HepG2 (cell line): ENCODE data around the gene CACNA2D3. TPM values are rescaled to one million over a fixed set of nuclear protein-coding genes. Genes with fewer than 3 reads are reported as not detected.

Source experiments
- ATAC-seq: fragments of 200-7000 bp; cut with Tn5 transposase; 3 replicates; pipeline ENCODE4 v1.9.1; 2020; ENCODE audit warnings: mild to moderate bottlenecking, moderate library complexity
- BruUV-seq: library from RNA; stranded (reverse); fragments of 400-500 nt; replicated peaks from 2 replicates; lab custom pipeline; 2021; lab: Mats Ljungman, UMichigan
- CTCF ChIA-PET: fragments of 300-600 bp; formaldehyde crosslinking; extraction: SDS; loops from one replicate; lab custom pipeline; 2021; ENCODE audit warnings: low total read pairs, inconsistent platforms, low intra/inter-chr PET ratio; lab: Yijun Ruan, JAX
- POLR2A ChIA-PET: fragments of 350-600 bp; sonication (Branson Sonifier 250); formaldehyde crosslinking; loops from one replicate; lab custom pipeline; 2020; ENCODE audit warnings: antibody characterized with exemption, inconsistent platforms; lab: Yijun Ruan, JAX
- DNase-seq: peaks from one replicate; pipeline ENCODE4 v3.0.0-alpha.2; 2015; ENCODE audit warnings: low spot score
- FAIRE-seq: peaks from 3 replicates; lab custom pipeline; 2011; peaks lifted over from hg19 to GRCh38; lab: Jason Lieb, UNC
- H2AFZ ChIP-seq: one replicate; pipeline ENCODE4 v1.6.1; 2011; ENCODE audit warnings: low read length, inconsistent platforms
- H3K27ac ChIP-seq: fragments of 300-600 bp; 3 replicates; pipeline ENCODE4 v1.8.0; 2011; ENCODE audit warnings: mixed run types, mild to moderate bottlenecking, mixed read lengths, low read length, inconsistent platforms; ENCODE audit not compliant: insufficient read depth; ENCODE audit errors: extremely low read length
- H3K27me3 ChIP-seq, 2 experiments: fragments of 200-600 bp in 1 of 2; 2 replicates in 1 of 2; 3 replicates in 1 of 2; pipeline versions ENCODE4 v1.6.0 to v1.8.0; 2011; ENCODE audit warnings: low read length in 2 of 2, mild to moderate bottlenecking in 2 of 2, moderate library complexity in 2 of 2, inconsistent platforms in 1 of 2; ENCODE audit not compliant: insufficient read depth in 2 of 2, control insufficient read depth in 1 of 2
- H3K36me3 ChIP-seq, 2 experiments: fragments of 200-600 bp in 1 of 2; replicated peaks in 1 of 2; 2 replicates in 1 of 2; 3 replicates in 1 of 2; pipeline versions ENCODE4 v1.5.1 to v1.8.0; 2011; ENCODE audit warnings: low read length in 2 of 2, inconsistent platforms in 1 of 2; ENCODE audit not compliant: insufficient read depth in 2 of 2, control insufficient read depth in 1 of 2
- H3K4me1 ChIP-seq: 2 replicates; pipeline ENCODE4 v1.5.1; 2012; ENCODE audit warnings: low read length, inconsistent platforms; ENCODE audit not compliant: insufficient read depth
- H3K4me2 ChIP-seq: 2 replicates; pipeline ENCODE4 v1.6.0; 2011; ENCODE audit warnings: low read depth, low read length, inconsistent platforms
- H3K4me3 ChIP-seq, 3 experiments: fragments of 200-600 bp in 1 of 3; sonication (generic), shearing (Covaris generic) in 1 of 3; replicated peaks in 1 of 3; 2 replicates each; pipeline ENCODE4 v1.5.1; 2011 to 2016; ENCODE audit warnings: low read length in 3 of 3, inconsistent platforms in 2 of 3, low read depth in 2 of 3, mild to moderate bottlenecking in 2 of 3, control low read depth in 1 of 3, mixed read lengths in 1 of 3; ENCODE audit not compliant: insufficient read depth in 1 of 3
- H3K79me2 ChIP-seq: one replicate; pipeline ENCODE4 v1.6.1; 2011; ENCODE audit warnings: low read length, inconsistent platforms; ENCODE audit not compliant: insufficient read depth
- H3K9ac ChIP-seq: 2 replicates; pipeline ENCODE4 v1.6.0; 2011; ENCODE audit warnings: mild to moderate bottlenecking, low read depth, low read length, inconsistent platforms; ENCODE audit not compliant: insufficient read depth
- H3K9me3 ChIP-seq: 2 replicates; pipeline ENCODE4 v1.5.1; 2012; ENCODE audit warnings: mild to moderate bottlenecking, low read length
- H4K20me1 ChIP-seq: 2 replicates; pipeline ENCODE4 v1.6.0; 2011; ENCODE audit warnings: inconsistent platforms, mild to moderate bottlenecking, low read length, moderate library complexity; ENCODE audit not compliant: insufficient read depth
- GTF2F1 ChIP-seq: fragments of 150-350 bp; IDR thresholded peaks from 2 replicates; pipeline ENCODE4 v1.6.1; 2014; ENCODE audit warnings: low read length
- HIVEP1 ChIP-seq: sonication (generic); formaldehyde crosslinking; IDR thresholded peaks from 2 replicates; pipeline ENCODE4 v1.4.0; 2020; ENCODE audit warnings: mild to moderate bottlenecking, missing genetic modification reagents
- HOXD1 ChIP-seq: sonication (generic); formaldehyde crosslinking; IDR thresholded peaks from 2 replicates; pipeline ENCODE4 v1.5.0; 2020; ENCODE audit warnings: missing genetic modification reagents
- RELA ChIP-seq: sonication (generic); formaldehyde crosslinking; IDR thresholded peaks from 2 replicates; pipeline ENCODE4 v1.4.0; 2020; ENCODE audit warnings: missing genetic modification reagents
- REPIN1 ChIP-seq: sonication (generic); formaldehyde crosslinking; IDR thresholded peaks from 2 replicates; pipeline ENCODE4 v1.8.0; 2022; ENCODE audit warnings: missing genetic modification reagents, low read depth, mild to moderate bottlenecking, borderline replicate concordance
- THRA ChIP-seq: sonication (generic); formaldehyde crosslinking; IDR thresholded peaks from 2 replicates; pipeline ENCODE4 v1.4.0; 2020; ENCODE audit warnings: missing genetic modification reagents, borderline replicate concordance
- TOPORS ChIP-seq: sonication (generic); formaldehyde crosslinking; IDR thresholded peaks from 2 replicates; pipeline ENCODE4 v1.8.0; 2023; ENCODE audit warnings: mild to moderate bottlenecking, missing genetic modification reagents
- ZBTB8A ChIP-seq: sonication (generic); formaldehyde crosslinking; IDR thresholded peaks from 2 replicates; pipeline ENCODE4 v1.4.0; 2020; ENCODE audit warnings: mild to moderate bottlenecking, low read depth, missing genetic modification reagents, borderline replicate concordance
- ZNF101 ChIP-seq: sonication (generic); formaldehyde crosslinking; IDR thresholded peaks from 2 replicates; pipeline ENCODE4 v1.4.0; 2020; ENCODE audit warnings: mild to moderate bottlenecking, low read depth, missing genetic modification reagents, borderline replicate concordance
- ZNF207 ChIP-seq: fragments of 450-650 bp; IDR thresholded peaks from 2 replicates; pipeline ENCODE4 v1.6.1; 2016; ENCODE audit warnings: antibody characterized with exemption, borderline replicate concordance
- ZNF562 ChIP-seq: sonication (generic); formaldehyde crosslinking; IDR thresholded peaks from 2 replicates; pipeline ENCODE4 v1.8.0; 2022; ENCODE audit warnings: missing genetic modification reagents, borderline replicate concordance
- ZNF766 ChIP-seq: sonication (generic); formaldehyde crosslinking; IDR thresholded peaks from 2 replicates; pipeline ENCODE4 v1.5.0; 2020; ENCODE audit warnings: missing genetic modification reagents, borderline replicate concordance
- ZNF773 ChIP-seq: sonication (generic); formaldehyde crosslinking; IDR thresholded peaks from 2 replicates; pipeline ENCODE4 v1.4.0; 2020; ENCODE audit warnings: missing genetic modification reagents, borderline replicate concordance
- ZSCAN25 ChIP-seq: sonication (generic); formaldehyde crosslinking; IDR thresholded peaks from 2 replicates; pipeline ENCODE4 v1.8.0; 2022; ENCODE audit warnings: mild to moderate bottlenecking, missing genetic modification reagents
- WGBS: methylation state at CpG from one replicate; pipeline ENCODE4 v1.1.6; 2017; ENCODE audit warnings: low lambda C conversion rate; 5-methylcytosine and 5-hydroxymethylcytosine counted together
- in situ Hi-C: cut with HindIII; loops from 2 replicates; pipeline ENCODE4 v1.10.0; 2017; ENCODE audit warnings: low pct_unique_long_range_greater_than_20kb; ENCODE audit not compliant: extremely low pct_ligation_motif_present
- intact Hi-C: fragments of 100-400 bp; cut with micrococcal nuclease; formaldehyde crosslinking; loops from one replicate; pipeline ENCODE4 v1.10.0; 2022; ENCODE audit not compliant: unreplicated experiment
- polyA plus RNA-seq, 8 experiments: library from polyadenylated mRNA; depleted of rRNA in 3 of 8; stranded (reverse) in 7 of 8; unstranded in 1 of 8; fragments of >200 nt; fragmentation: Illumina TruSeq in 4 of 8; extraction: Trizol in 4 of 8; gene quantifications; 2 replicates each; pipeline versions ENCODE4 v1.2.1 to v1.2.3, GENCODE V29; 2011 to 2016; ENCODE audit warnings: low read depth in 4 of 8, missing spikeins in 1 of 8, mixed read lengths in 1 of 8; ENCODE audit not compliant: insufficient read depth in 1 of 8
- total RNA-seq, 5 experiments: library from RNA; depleted of rRNA; stranded (reverse); fragments of >200 nt; fragmentation: Illumina TruSeq; extraction: Trizol; gene quantifications; 2 replicates each; pipeline ENCODE4 v1.2.3, GENCODE V29; 2016; ENCODE audit warnings: low read depth in 1 of 5
- TF ChIP-seq, protein P1 (sequence below): sonication (generic); formaldehyde crosslinking; IDR thresholded peaks from 2 replicates; pipeline ENCODE4 v1.8.1; 2023; ENCODE audit warnings: missing genetic modification reagents, inconsistent platforms, borderline replicate concordance
- TF ChIP-seq, protein P2 (sequence below): sonication (generic); formaldehyde crosslinking; IDR thresholded peaks from 2 replicates; pipeline ENCODE4 v1.4.0; 2020; ENCODE audit warnings: missing genetic modification reagents, mild to moderate bottlenecking, borderline replicate concordance

CACNA2D3 gene
- total and polyA plus RNA-seq, 2 of the 13 experiments (the other 11 are each of a cell fraction or from before 2014, with no cell fraction given) = not detected

DNA sequence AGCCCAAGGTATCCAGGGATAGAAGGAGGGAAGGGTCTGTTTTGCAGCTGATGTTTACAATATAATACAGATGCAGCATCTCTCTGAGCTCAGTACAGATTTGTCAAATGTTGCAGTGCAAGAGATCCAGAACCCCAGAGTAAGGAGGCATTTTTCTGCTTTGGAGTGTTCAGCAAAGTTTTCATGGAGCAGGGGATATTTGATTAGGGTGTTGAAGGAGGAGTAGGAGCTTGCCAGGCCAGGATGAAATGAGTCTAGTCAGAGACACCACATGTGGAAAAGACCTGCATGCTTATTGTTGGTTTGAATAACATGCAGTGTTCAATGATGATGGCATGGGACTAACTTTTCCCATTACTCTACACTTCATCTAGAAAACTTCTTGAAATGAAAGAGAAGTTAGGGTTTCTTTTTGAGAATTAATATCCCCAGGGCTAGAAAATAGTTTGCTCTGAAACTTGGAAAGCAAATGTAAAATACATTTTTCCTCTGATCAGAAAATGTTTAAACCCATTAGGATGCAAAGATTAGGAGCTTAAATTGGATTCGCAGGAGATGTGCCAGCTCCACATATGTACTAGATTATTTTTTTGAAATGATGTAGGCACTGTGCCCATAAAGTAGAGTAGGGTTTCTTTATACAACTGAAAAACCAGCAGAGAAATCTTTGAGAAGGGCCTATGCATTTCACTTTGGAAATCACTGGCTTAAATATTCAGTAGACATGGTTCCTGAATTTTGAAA, 243.8 kb downstream of the CACNA2D3 start:
- H2AFZ ChIP-seq = no peak overlapping the region
- no peaks in the 10 kb centered on the region for H3K4me1 ChIP-seq
- TF ChIP-seq ZNF766 = no peak
- TF ChIP-seq ZNF207 = no peak
- TF ChIP-seq, protein P1, sequence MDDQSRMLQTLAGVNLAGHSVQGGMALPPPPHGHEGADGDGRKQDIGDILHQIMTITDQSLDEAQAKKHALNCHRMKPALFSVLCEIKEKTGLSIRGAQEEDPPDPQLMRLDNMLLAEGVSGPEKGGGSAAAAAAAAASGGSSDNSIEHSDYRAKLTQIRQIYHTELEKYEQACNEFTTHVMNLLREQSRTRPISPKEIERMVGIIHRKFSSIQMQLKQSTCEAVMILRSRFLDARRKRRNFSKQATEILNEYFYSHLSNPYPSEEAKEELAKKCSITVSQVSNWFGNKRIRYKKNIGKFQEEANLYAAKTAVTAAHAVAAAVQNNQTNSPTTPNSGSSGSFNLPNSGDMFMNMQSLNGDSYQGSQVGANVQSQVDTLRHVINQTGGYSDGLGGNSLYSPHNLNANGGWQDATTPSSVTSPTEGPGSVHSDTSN (CRISPR knock-in tag) = no peak
- no peak for TF ChIP-seq ZBTB8A (CRISPR knock-in tag)
- TF ChIP-seq, protein P2, sequence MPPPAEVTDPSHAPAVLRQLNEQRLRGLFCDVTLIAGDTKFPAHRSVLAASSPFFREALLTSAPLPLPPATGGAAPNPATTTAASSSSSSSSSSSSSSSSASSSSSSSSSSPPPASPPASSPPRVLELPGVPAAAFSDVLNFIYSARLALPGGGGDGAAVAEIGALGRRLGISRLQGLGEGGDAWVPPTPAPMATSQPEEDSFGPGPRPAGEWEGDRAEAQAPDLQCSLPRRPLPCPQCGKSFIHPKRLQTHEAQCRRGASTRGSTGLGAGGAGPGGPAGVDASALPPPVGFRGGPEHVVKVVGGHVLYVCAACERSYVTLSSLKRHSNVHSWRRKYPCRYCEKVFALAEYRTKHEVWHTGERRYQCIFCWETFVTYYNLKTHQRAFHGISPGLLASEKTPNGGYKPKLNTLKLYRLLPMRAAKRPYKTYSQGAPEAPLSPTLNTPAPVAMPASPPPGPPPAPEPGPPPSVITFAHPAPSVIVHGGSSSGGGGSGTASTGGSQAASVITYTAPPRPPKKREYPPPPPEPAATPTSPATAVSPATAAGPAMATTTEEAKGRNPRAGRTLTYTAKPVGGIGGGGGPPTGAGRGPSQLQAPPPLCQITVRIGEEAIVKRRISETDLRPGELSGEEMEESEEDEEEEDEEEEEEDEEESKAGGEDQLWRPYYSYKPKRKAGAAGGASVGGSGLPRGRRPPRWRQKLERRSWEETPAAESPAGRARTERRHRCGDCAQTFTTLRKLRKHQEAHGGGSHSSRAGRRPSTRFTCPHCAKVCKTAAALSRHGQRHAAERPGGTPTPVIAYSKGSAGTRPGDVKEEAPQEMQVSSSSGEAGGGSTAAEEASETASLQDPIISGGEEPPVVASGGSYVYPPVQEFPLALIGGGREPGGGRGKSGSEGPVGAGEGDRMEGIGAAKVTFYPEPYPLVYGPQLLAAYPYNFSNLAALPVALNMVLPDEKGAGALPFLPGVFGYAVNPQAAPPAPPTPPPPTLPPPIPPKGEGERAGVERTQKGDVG = no peak
- TF ChIP-seq GTF2F1 = no peak
- TF ChIP-seq TOPORS = no peak
- TF ChIP-seq THRA (CRISPR knock-in tag) = no peak
- TF ChIP-seq HOXD1 (CRISPR knock-in tag) = no peak
- no peak for TF ChIP-seq REPIN1 (CRISPR knock-in tag)
- no peak for TF ChIP-seq HIVEP1 (CRISPR knock-in tag)
- no peak for TF ChIP-seq RELA (CRISPR knock-in tag)
- no peak for TF ChIP-seq ZNF773 (CRISPR knock-in tag)
- no peak for TF ChIP-seq ZSCAN25 (CRISPR knock-in tag)
- TF ChIP-seq ZNF562 = no peak
- TF ChIP-seq ZNF101 (CRISPR knock-in tag) = no peak
- no peak overlapping the region for H3K9ac ChIP-seq
- in situ Hi-C loops (no loop called here), intact Hi-C loops (no loop called here)
- H3K27me3 ChIP-seq = peaks cover 0 to 12% of the 10 kb centered on the region in 2 experiments; a peak in 1 of 5 replicates
- no peaks in the 10 kb centered on the region for H4K20me1 ChIP-seq
- ChIA-PET CTCF (no interaction called here), POLR2A (no interaction called here)
- H3K4me3 ChIP-seq = no peak overlapping the region
- no peak for ATAC-seq
- DNase-seq = no peak
- no TSS peak for BruUV-seq
- FAIRE-seq = no peak
- no peaks in the 10 kb centered on the region for H3K79me2 ChIP-seq
- H3K36me3 ChIP-seq = no peaks in the 10 kb centered on the region
- 5% methylated on average over 1 of the region's 1 CpG for WGBS
- H3K4me2 ChIP-seq = no peak overlapping the region
- H3K9me3 ChIP-seq = no peaks in the 10 kb centered on the region
- H3K27ac ChIP-seq = no peak overlapping the region
